Activated CD4-positive, alpha-beta memory T cell treated with anti-CD3 and anti-CD28 coated beads, Interleukin-2, amount 10 ng/mL, durations not matched to agents 7 days and 5 days (primary cell): Measurements from ENCODE around the gene ZMYND11. TPM values are rescaled to one million over a fixed set of nuclear protein-coding genes. Genes with fewer than 3 reads are reported as not detected.

Experiments used
- total RNA-seq, 2 experiments: library from RNA; stranded (reverse); gene quantifications; one replicate each; pipeline ENCODE4 v1.2.3, GENCODE V29; 2021

ZMYND11 gene
- total RNA-seq, 2 experiments from 2014 or later, result 30.9 to 36.9 TPM

Other genes with a start within 250 kb of the ZMYND11 start
- gene TUBB8, start 86.2 kb upstream of the ZMYND11 start, total RNA-seq, result not detected